ENCODE results near the gene MCC.

Gene MCC

DNA sequence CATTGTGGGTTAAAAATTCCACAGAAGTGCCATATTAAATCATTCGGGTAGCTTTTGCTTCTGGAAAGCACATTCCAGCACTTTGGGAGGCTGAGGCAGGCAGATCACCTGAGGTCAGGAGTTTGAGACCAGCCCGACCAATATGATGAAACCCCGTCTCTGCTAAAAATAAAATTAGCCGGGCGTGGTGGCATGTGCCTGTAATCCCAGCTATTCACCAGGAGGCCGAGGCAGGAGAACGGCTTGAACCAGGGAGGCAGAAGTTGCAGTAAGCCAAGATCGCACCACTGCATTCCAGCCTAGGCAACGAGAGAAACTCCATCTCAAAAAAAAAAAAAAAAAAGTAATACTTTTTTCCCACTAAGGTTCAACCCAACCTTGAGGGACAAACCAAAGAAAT, 243.3 kb downstream of the MCC start:
- Histone ChIP-seq H3K36me3 (ENCODE audit: low read length) (no peaks in the 10 kb centered on the region), H3K27me3 (ENCODE audit: low read length) (no peaks in the 10 kb centered on the region), H2AFZ (ENCODE audit: low read depth, low read length, severe bottlenecking) (no peak overlapping the region), H3K79me2 (ENCODE audit: insufficient read depth, low read length) (no peaks in the 10 kb centered on the region), H3K9ac (ENCODE audit: low read length) (no peak overlapping the region), H4K20me1 (ENCODE audit: low read depth, low read length) (no peaks in the 10 kb centered on the region), H3F3A (ENCODE audit: insufficient read depth) (no peaks in the 10 kb centered on the region), H3K9me3 (ENCODE audit: insufficient read depth, low read length) (no peaks in the 10 kb centered on the region), H3K4me3 (ENCODE audit: insufficient read depth, low read length, poor library complexity, severe bottlenecking) (no peak overlapping the region), H3K27ac (ENCODE audit: low read depth, low read length) (no peak overlapping the region), H3K4me2 (ENCODE audit: low read depth, low read length, poor library complexity, severe bottlenecking) (no peak overlapping the region), H3K9me2 (replicated peaks; ENCODE audit: insufficient read depth, low read length) (no peaks in the 10 kb centered on the region)
- no peak for TF ChIP-seq EZH2phosphoT487 (conservative IDR thresholded peaks at IDR 0.05; ENCODE audit: low read length)

DNA sequence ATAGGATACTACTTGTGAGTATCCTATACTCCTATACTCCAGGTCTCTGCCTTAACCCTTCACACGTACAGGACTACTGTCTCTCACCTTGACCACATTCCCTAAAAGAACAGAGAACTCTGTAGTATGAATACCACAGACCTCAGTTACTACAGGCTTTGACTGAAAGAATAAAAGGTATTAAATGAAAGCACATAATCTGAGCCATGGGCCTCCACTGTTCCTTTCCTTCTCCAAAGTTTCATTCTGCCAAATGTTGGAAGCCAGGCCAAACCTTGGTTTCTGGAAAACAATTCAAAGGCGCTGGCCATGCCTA, 244.9 kb downstream of the MCC start:
- Histone ChIP-seq H3K27me3 (ENCODE audit: low read length) (no peaks in the 10 kb centered on the region), H2AFZ (ENCODE audit: low read depth, low read length, severe bottlenecking) (no peak overlapping the region), H3K9me2 (replicated peaks; ENCODE audit: insufficient read depth, low read length) (no peaks in the 10 kb centered on the region), H3K27ac (ENCODE audit: low read depth, low read length) (no peak overlapping the region), H3K79me2 (ENCODE audit: insufficient read depth, low read length) (no peaks in the 10 kb centered on the region), H4K20me1 (ENCODE audit: low read depth, low read length) (no peaks in the 10 kb centered on the region), H3K4me3 (ENCODE audit: insufficient read depth, low read length, poor library complexity, severe bottlenecking) (no peak overlapping the region), H3F3A (ENCODE audit: insufficient read depth) (no peaks in the 10 kb centered on the region), H3K4me2 (ENCODE audit: low read depth, low read length, poor library complexity, severe bottlenecking) (no peak overlapping the region), H3K9ac (ENCODE audit: low read length) (no peak overlapping the region), H3K9me3 (ENCODE audit: insufficient read depth, low read length) (no peaks in the 10 kb centered on the region), H3K36me3 (ENCODE audit: low read length) (no peaks in the 10 kb centered on the region)
- no peak for TF ChIP-seq EZH2phosphoT487 (conservative IDR thresholded peaks at IDR 0.05; ENCODE audit: low read length)
- TF ChIP-seq, protein P1, sequence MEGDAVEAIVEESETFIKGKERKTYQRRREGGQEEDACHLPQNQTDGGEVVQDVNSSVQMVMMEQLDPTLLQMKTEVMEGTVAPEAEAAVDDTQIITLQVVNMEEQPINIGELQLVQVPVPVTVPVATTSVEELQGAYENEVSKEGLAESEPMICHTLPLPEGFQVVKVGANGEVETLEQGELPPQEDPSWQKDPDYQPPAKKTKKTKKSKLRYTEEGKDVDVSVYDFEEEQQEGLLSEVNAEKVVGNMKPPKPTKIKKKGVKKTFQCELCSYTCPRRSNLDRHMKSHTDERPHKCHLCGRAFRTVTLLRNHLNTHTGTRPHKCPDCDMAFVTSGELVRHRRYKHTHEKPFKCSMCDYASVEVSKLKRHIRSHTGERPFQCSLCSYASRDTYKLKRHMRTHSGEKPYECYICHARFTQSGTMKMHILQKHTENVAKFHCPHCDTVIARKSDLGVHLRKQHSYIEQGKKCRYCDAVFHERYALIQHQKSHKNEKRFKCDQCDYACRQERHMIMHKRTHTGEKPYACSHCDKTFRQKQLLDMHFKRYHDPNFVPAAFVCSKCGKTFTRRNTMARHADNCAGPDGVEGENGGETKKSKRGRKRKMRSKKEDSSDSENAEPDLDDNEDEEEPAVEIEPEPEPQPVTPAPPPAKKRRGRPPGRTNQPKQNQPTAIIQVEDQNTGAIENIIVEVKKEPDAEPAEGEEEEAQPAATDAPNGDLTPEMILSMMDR (IDR thresholded peaks at IDR 0.05; ENCODE audit: insufficient read depth, low read length, poor library complexity, severe bottlenecking) = no peak

- H3K9me3 ChIP-seq (ENCODE audit: insufficient read depth, low read length) = no peaks in the 10 kb centered on the region
Measured at GRCh38 chr5:113242481-113243348, 245.5 kb downstream of the MCC start.

More at GRCh38 chr5:113242481-113243348, 245.5 kb downstream of the MCC start:
- Histone ChIP-seq H3K4me3 (ENCODE audit: insufficient read depth, low read length, poor library complexity, severe bottlenecking) (no peak overlapping the region), H3K79me2 (ENCODE audit: insufficient read depth, low read length) (no peaks in the 10 kb centered on the region), H3K9me2 (replicated peaks; ENCODE audit: insufficient read depth, low read length) (no peaks in the 10 kb centered on the region), H3F3A (ENCODE audit: insufficient read depth) (no peaks in the 10 kb centered on the region), H3K27ac (ENCODE audit: low read depth, low read length) (no peak overlapping the region), H4K20me1 (ENCODE audit: low read depth, low read length) (no peaks in the 10 kb centered on the region), H3K4me2 (ENCODE audit: low read depth, low read length, poor library complexity, severe bottlenecking) (no peak overlapping the region), H2AFZ (ENCODE audit: low read depth, low read length, severe bottlenecking) (no peak overlapping the region), H3K27me3 (ENCODE audit: low read length) (no peaks in the 10 kb centered on the region), H3K9ac (ENCODE audit: low read length) (no peak overlapping the region), H3K36me3 (ENCODE audit: low read length) (no peaks in the 10 kb centered on the region)
- TF ChIP-seq EZH2phosphoT487 (conservative IDR thresholded peaks at IDR 0.05; ENCODE audit: low read length) = no peak
- TF ChIP-seq, protein P1 (IDR thresholded peaks at IDR 0.05; ENCODE audit: insufficient read depth, low read length, poor library complexity, severe bottlenecking) = no peak
